Measurements from ENCODE around the gene INSL4. TPM values are rescaled to one million over a fixed set of nuclear protein-coding genes. Genes with fewer than 3 reads are reported as not detected.

The INSL4 gene
- total and polyA plus RNA-seq, 9 donors, result not detected

DNA sequence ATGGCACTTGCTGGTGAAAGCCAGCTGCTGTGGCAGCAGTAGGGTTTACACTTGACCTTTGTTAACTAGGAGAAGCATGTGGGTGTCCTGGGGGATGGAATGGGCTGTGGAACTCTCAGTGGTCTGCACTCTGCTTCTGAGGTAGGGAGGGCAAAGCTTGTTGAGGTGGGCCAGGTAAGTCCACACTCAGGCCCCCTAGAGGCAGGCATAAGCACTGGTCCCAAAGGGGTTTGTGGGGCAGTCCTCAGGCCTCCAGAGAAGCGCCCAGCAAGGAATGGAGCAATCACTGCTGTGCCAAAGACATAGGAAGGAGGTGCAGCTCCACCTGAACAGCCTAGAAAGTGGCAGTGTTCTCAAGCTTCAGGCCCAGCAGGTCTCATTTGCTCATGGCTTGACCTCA is 34.7 kb downstream of the INSL4 start:
- 0 to 82% (median 43%) methylated on average over 1 of the region's 1 CpG for WGBS, 3 donors
- Histone ChIP-seq H3K27ac (no peak overlapping the region), H3K27me3 (no peaks in the 10 kb centered on the region), H3K9me3 (no peaks in the 10 kb centered on the region), H3K36me3 (no peaks in the 10 kb centered on the region), H3K4me1 (ENCODE audit: insufficient read depth) (no peaks in the 10 kb centered on the region), H3K4me3 (no peak overlapping the region)
- TF ChIP-seq, protein P1, sequence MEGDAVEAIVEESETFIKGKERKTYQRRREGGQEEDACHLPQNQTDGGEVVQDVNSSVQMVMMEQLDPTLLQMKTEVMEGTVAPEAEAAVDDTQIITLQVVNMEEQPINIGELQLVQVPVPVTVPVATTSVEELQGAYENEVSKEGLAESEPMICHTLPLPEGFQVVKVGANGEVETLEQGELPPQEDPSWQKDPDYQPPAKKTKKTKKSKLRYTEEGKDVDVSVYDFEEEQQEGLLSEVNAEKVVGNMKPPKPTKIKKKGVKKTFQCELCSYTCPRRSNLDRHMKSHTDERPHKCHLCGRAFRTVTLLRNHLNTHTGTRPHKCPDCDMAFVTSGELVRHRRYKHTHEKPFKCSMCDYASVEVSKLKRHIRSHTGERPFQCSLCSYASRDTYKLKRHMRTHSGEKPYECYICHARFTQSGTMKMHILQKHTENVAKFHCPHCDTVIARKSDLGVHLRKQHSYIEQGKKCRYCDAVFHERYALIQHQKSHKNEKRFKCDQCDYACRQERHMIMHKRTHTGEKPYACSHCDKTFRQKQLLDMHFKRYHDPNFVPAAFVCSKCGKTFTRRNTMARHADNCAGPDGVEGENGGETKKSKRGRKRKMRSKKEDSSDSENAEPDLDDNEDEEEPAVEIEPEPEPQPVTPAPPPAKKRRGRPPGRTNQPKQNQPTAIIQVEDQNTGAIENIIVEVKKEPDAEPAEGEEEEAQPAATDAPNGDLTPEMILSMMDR (IDR thresholded peaks at IDR 0.05), result no peak
- TF ChIP-seq POLR2A (IDR thresholded peaks at IDR 0.05), result no peak
- no peak for TF ChIP-seq EP300 (IDR thresholded peaks at IDR 0.05)
- DNase-seq, result no peak
- intact Hi-C loops (cut with DNase I), result no loop called here

DNA sequence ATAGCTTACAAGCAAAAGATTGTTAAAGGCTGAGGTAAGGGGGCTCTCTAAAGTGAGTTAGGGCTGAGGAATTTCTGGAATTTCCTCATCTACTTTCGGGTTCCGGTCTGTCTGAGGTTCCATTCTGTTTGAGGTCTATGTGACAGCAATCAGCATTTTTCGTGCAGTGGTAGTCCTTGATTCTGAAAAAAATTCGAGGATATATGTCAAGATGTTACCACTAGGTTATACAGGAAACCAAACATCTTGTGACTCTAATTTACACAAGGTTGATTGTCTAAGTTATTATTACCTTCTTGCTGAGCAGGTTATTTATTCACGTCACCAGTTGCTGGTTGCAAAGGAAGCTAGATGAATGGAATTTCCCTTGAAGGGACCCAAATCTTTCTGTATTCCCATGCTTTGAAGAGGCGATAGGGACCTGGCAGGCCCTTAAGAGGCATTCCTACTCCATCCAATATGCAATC is 38.1 kb downstream of the INSL4 start:
- TF ChIP-seq POLR2A (IDR thresholded peaks at IDR 0.05) (no peak), EP300 (IDR thresholded peaks at IDR 0.05) (no peak)
- TF ChIP-seq, protein P1 (IDR thresholded peaks at IDR 0.05), result no peak
- intact Hi-C loops (cut with DNase I), result no loop called here
- Histone ChIP-seq H3K9me3 (no peaks in the 10 kb centered on the region), H3K27ac (no peak overlapping the region), H3K27me3 (no peaks in the 10 kb centered on the region), H3K4me1 (ENCODE audit: insufficient read depth) (no peaks in the 10 kb centered on the region), H3K36me3 (no peaks in the 10 kb centered on the region), H3K4me3 (no peak overlapping the region)
- no peak for DNase-seq
- 42 to 43% (median 43%) methylated on average over 6 of the region's 6 CpGs for WGBS, 3 donors

DNA sequence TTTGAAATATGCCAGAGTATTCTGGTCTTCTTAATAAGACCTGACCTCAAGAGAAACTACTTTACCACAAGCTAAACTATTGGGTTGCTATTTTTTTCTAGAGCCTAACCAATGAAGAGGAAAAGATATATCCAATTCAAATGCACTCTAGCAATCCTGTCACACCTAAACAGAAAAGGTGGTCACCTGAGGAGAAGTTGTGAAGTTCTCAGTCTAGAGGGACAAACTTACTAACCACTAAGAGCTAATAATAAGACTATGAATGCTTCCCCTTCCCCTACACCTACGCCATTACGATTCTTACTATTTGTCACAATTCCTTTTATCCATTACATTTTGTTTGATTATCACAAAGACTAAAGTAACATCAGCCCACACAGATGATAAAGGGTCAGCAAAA is 43.6 kb downstream of the INSL4 start:
- Histone ChIP-seq H3K4me1 (ENCODE audit: insufficient read depth) (no peaks in the 10 kb centered on the region), H3K4me3 (no peak overlapping the region), H3K27ac (no peak overlapping the region), H3K9me3 (no peaks in the 10 kb centered on the region), H3K27me3 (no peaks in the 10 kb centered on the region), H3K36me3 (no peaks in the 10 kb centered on the region)
- intact Hi-C loops (cut with DNase I), result no loop called here
- WGBS, 3 donors, result 82 to 89% (median 89%) methylated on average over 2 of the region's 2 CpGs
- TF ChIP-seq EP300 (IDR thresholded peaks at IDR 0.05) (no peak), POLR2A (IDR thresholded peaks at IDR 0.05) (no peak)
- TF ChIP-seq, protein P1 (IDR thresholded peaks at IDR 0.05), result no peak
- no peak for DNase-seq

DNA sequence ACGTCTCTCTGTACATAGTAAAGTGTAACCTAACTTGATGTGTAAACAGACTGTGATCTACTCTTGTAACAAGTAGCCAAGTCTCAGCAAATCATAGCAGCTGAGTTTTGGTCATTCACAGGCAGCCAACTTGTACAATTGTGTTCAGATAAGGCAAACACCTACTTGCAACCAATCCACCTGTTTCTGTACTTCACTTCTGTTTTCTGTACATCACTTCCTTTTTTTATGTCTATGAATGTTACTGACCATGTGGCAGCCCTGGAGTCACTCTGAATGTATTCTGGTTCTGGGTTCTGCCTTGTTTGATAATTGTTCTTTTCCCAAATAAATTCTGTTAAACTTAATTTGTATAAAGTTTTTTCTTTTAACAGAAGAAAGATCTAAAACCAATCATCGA is 47.3 kb downstream of the INSL4 start:
- intact Hi-C loops (cut with DNase I), result no loop called here
- H3K36me3 ChIP-seq, result no peaks in the 10 kb centered on the region
- no peaks in the 10 kb centered on the region for H3K27me3 ChIP-seq
- no peak for DNase-seq
- H3K9me3 ChIP-seq, result no peaks in the 10 kb centered on the region
- no peak overlapping the region for H3K27ac ChIP-seq
- TF ChIP-seq POLR2A (IDR thresholded peaks at IDR 0.05) (no peak), EP300 (IDR thresholded peaks at IDR 0.05) (no peak)
- TF ChIP-seq, protein P1 (IDR thresholded peaks at IDR 0.05), result no peak
- 64 to 76% (median 71%) methylated on average over 2 of the region's 2 CpGs for WGBS, 3 donors
- H3K4me1 ChIP-seq (ENCODE audit: insufficient read depth), result no peaks in the 10 kb centered on the region
- no peak overlapping the region for H3K4me3 ChIP-seq

Small RNA genes lying within 50 kb of the gene (small RNA-seq; reads per million reads assigned to genes)
- gene AL133547.1, result not detected

Other genes starting within 250 kb of the INSL4 start
- 10 to 100 TPM; 14.4 to 31.4 (median 19.8) TPM for gene JAK2, start 246.1 kb upstream of the INSL4 start, total RNA-seq
- 10 to 100 TPM in 1 of 2 donors, 1 to 10 TPM in 1; 8.6 to 15.9 TPM for gene JAK2, start 246.1 kb upstream of the INSL4 start, polyA plus RNA-seq
- gene INSL6, start 45.8 kb upstream of the INSL4 start, total RNA-seq, result not detected
- not detected for gene INSL6, start 45.8 kb upstream of the INSL4 start, polyA plus RNA-seq
- gene RLN2, start 73.3 kb downstream of the INSL4 start, total RNA-seq, result under 1 TPM in 3 of 7 donors, not detected in 4; 0.31 to 0.80 (median 0.46) TPM
- gene RLN2, start 73.3 kb downstream of the INSL4 start, polyA plus RNA-seq, result 100 to 1,000 TPM in 1 of 2 donors, not detected in 1; 179 TPM
- 1 to 10 TPM in 1 of 7 donors, not detected in 6; 1.4 TPM for gene RLN1, start 108.5 kb downstream of the INSL4 start, total RNA-seq
- under 1 TPM in 1 of 2 donors, not detected in 1; 0.28 TPM for gene RLN1, start 108.5 kb downstream of the INSL4 start, polyA plus RNA-seq
- gene PLGRKT, start 206.5 kb downstream of the INSL4 start, total RNA-seq, result 10 to 100 TPM in 5 of 7 donors, 1 to 10 TPM in 2; 2.9 to 24.6 (median 13.3) TPM
- gene PLGRKT, start 206.5 kb downstream of the INSL4 start, polyA plus RNA-seq, result 10 to 100 TPM; 11.8 to 35.8 TPM
- gene CD274, start 219.1 kb downstream of the INSL4 start, total RNA-seq, result 1 to 10 TPM in 6 of 7 donors, under 1 TPM in 1; 0.89 to 2.0 (median 1.5) TPM
- 1 to 10 TPM in 1 of 2 donors, under 1 TPM in 1; 0.57 to 6.7 TPM for gene CD274, start 219.1 kb downstream of the INSL4 start, polyA plus RNA-seq

Data from ovary (tissue), 9 donors.